Medulla oblongata (tissue), 1 donor: Measurements from ENCODE around the gene DLX6.

Experiments
- DNase-seq: peaks from one replicate; pipeline ENCODE4 v3.0.0-alpha.2; 2015; ENCODE audit errors: extremely low spot score

The DLX6 gene

DNA sequence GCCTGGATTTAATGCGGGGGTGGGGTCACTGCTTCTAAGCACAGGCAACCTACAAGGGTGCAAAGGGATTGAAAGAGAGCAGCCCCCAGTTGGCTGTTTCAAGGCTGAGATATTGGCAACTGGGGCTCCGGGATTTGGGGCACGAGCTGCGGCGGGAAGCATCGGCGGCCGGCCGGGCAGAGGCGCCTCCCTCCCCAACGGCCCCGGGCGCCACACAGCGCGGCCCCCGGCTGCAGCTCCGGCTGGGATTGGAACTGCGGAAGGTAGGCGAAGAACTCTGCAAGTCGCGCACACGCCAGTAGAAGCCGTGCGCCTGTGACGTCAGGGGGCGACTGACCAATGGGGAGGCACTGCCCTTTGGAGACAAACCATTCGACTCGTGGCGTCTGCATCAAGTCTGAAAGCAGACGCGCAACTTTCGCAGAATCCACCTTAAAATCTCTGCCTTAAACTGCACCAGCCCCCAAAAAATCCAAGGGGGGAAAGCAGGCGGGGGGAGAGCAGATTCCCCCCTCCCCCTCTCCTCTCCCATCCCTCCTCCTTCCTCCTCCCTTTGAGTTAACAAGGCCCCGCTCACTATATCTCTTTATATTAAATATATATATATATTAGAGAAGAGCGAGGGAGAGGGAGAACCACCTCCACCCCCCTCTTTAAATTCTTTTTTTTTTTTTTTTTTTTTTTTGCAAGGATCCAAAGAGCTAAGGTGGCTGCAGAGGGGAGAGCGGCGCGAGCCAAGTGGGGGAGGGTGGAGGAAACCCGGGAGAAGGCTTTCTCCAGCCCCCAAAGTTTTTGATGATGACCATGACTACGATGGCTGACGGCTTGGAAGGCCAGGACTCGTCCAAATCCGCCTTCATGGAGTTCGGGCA lies at the start of gene DLX6:
DLX6 (plus strand) TSS at position 371 of the 872 bp plus-strand sequence; CDS start at position 796, 425 bp downstream.
- DNase-seq: no peak

GRCh38 chr7:96959135-96959534 lies 46.2 kb upstream of the DLX6 start:
- no peak for DNase-seq

- DNase-seq: no peak
These were observed 43.0 kb upstream of the DLX6 start for GRCh38 chr7:96962221-96962885.

DNA sequence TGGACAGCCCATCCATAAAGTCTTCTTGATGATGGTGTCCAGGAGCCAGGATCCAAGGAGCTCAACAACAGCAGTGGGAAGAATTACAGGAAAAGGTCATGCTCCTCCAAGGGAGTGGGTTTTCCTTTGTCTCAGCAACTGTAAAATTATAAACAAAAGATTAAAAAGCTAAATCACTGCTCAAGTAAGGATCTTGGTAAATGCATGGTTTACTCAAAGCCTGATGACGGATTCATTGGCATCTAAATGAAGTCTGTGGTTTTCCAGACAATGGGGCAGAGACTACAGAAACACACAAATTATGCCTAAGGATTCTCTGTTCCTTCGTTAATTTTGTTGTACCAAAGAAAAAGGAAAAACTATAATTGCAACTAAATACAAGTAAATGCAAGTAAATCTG lies 36.4 kb upstream of the DLX6 start:
- no peak for DNase-seq

DNA sequence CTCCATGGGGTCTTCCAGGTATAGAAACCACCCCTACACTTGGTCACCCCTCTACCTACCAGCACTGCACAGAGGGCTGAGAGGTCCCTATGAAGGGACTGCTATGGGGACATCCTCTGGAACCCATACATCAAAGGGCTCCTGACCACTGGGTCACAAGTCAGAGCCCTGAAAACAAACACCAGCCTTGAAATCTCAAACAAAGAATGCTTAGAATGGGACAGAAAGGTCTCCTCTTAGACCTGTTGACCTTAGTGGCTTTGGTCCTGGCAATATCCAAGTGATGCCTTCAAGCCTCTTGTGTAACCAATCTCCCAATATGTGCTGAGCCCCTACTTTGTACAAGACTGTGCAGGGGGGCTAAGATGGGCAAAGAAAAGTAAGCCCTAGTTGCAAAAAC lies 34.6 kb upstream of the DLX6 start:
- DNase-seq: no peak

DNA sequence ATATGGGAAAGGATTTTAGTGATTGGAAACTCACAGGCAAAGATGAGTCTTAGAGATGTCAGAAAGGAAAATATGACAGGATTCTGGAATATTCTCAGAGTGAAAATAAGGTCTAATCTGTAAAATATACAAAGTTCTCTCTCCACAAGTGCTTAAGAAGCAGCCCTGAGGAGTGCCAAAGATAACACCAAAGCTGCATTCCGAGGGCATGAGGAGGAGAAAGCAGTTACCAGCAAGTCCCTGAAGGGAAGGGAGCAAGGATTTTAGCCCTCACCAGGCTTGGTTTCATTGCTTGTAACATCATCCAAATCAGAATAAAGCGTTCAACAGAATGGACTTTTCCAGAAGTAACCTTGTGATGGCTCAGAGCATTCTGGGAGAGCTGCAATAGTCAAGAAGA lies 31.4 kb upstream of the DLX6 start:
- no peak for DNase-seq

GRCh38 chr7:96976106-96976505 lies 29.2 kb upstream of the DLX6 start:
- DNase-seq: no peak

DNA sequence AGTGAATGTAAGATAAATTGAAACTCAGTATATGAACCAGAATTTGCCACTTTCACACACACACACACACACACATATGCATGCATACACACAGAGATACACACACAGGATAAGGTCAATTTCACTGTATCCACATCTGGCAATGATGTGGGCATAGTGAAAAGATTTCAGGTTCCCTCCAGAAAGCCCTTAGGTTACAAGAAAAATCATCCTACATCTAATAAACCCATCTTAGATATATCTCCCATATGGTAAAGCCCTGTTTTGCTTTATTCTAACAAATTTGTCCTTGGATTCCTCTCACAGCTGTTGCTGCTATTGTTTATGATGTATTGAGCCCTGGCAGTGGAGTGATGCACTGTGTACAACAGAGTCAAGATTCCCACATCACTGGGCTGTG lies 27.9 kb upstream of the DLX6 start:
- no peak for DNase-seq

DNA sequence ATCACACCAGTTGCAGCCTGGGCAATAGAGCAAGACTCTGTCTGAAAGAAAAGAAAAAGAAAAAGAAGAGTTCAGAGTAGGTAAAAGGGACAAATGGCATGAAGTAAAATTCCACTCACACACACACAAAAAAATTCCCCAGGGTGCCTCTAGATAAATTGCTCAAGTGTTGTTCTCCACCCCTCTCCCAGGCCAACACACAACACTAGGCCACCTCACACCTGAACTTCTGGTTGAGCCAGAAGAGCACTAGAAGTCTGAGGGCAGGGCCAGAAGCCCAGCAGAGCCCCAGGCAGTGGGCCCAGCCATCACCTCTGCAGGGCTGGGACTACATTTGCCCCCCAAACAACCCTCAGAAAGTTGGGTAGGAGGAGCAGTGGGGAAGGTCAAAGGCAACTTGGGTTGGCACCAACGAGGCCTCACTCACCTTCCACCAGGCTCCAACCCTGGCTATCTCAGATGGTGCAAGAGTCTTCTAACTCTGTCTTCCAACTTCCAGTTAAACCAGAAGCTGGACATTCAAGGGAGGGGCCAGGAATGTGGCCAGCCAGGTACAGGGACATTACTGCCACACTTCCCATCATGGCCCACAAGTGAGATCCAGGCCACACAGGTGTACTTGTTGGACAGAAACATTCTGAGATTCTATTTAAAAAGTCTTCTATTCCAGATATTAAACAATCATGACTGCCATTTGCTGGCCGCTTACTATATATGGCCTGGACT lies 25.6 kb upstream of the DLX6 start:
- DNase-seq: no peak

GRCh38 chr7:96982586-96982985 lies 22.8 kb upstream of the DLX6 start:
- no peak for DNase-seq

DNA sequence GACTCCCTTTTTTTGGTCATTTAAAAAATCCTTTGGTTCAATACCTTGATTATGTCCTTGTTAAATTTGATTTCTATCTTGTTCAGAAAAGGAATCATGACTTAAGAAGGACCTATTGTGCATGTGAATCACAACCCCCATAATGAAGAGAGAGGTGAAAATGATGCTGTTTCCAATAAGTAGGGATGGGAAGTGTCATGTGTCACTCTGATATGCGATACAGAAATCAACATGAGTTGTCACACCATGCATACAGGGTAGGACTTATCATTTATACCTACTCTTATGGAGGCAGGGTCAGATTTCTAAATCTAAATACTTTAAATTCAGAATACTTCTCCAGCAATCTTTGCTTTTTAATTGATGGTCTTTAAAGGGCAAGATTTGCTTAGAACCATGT lies 19.4 kb upstream of the DLX6 start:
- no peak for DNase-seq

DNA sequence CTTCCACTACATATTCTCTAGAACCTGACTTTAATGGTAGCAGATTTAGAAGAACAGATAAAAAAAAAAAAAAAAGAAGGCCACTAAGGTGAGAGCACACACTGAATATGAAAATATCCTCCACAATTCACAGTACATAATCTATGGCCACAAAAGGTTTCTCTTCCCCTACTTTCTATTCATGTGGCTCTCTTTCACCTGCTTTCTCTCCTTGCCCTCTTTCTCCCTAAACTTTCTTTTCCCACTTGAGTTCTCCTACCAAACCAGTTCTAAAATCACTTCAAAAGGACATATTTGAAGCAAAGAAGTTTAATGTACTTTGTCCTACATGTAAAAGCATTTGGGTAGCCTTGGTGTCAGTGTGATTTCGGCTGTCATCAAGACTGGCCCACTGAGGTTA lies 18.5 kb upstream of the DLX6 start:
- no peak for DNase-seq

DNA sequence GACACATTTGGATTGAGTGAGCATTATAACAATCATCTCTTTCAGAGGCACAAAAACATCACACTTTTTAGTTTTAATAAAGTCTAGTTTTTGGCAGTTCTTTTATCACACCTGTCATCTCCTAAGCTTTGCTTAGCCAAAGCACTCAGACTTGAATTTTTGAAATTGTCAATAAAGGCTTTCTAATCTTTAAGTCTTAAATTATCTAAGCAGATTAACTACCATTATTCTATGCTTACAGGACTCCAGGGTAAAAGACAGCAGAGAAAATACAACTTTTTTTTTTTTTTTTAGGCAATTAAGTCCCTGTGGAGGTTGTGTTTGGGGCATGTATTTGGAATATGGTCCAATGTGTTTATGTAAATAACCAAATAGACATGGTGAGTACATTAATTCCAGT lies 17.6 kb upstream of the DLX6 start:
- no peak for DNase-seq

DNA sequence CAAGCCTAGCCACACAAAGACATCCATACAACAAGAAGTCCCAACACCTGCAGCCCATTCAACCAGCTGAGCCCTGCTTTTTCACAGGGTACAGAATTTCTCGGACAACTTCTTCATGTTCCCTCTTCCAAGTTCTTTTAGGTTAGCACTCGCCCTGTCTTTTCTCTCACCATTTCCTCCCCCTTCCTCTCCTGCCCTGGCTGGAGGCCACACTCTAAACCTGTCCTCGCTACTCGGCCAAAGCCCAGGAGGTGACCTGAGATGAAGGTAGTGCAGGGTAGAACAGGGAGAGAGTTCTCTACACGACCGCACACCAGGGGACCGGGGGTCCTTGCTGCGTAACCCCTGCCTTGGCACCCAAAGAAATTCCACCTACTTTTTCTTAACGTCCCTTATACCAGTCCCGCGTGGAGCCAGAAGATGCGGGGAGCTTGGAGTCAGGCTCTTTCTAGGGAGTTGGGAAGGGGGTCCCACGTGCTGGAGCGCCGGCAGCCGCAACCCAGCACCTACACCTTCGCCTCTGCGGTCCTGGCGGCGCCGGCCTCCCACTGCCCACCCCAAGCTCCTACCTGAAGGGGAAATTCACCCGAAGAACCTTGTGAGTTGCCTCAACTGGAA lies 16.0 kb upstream of the DLX6 start:
- no peak for DNase-seq

GRCh38 chr7:96989859-96990317 lies 15.5 kb upstream of the DLX6 start:
- DNase-seq: no peak

- no peak for DNase-seq
These were observed 13.7 kb upstream of the DLX6 start for GRCh38 chr7:96991546-96992191.

GRCh38 chr7:96992192-96993005 lies 13.0 kb upstream of the DLX6 start:
- no peak for DNase-seq

- DNase-seq: no peak
These were observed 12.1 kb upstream of the DLX6 start for GRCh38 chr7:96993094-96993865.

DNA sequence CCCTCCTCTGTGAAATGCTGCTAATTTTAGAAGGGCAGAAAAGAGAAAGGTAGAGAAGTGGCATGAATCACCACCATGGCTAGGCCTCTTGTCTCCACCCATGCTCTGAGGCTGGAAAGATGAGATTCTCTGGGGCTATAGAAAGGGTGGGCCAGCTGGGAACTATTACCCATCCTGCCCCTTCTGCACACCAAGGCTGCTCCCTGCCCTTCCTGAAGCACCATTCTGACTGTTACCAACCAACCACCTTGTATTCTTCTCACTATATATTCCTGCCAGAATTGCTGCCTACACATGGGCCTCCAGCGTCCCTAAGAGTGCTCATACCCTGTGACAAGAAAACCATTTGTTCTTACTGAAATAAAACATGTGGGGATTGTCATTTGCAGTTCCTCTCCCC lies 11.4 kb upstream of the DLX6 start:
- no peak for DNase-seq
